ENCODE data around the gene CTCF.

The CTCF gene

DNA sequence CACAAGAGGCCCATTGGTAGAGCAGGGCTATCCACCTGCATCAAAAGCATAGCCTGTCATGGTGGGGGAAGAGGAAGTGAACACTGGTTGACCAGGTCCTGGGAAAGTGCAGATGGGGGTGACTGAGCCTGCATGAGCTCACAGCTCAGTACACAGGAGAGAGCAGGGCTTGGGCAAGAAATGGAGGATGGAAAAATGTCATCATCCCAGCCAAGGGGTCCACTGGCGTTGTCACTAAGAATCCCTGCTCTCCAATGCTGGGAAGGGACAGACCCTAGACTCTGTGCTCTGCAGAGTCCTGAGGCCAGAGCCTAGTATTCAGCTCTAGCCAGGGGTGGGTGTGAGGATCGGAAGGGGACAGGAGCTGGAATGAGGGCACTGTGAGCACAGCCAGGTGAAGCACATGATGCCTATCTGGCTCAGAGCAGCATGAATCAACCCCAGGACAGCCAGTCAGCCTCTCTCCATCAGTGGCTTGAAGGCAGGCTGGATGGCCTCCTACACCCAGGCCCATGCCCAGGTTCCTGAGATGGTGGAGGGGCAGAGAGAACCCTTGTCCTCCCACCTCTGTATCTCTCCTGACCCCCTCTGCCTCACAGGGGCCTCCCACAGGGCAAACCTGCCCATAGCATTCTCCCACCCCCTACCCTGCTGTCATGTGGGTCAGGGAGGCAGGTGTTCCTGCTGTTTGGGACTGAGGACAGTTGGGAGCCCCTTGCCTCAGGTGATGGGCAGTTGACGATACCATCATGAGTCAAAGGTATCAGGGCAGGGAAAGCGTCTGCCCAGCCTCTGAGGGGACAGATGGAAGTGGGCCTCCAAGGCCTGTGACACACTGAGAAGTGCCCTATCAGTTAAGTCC lies 13.8 kb upstream of the CTCF start:
- no peak for TF ChIP-seq CTCF (IDR thresholded peaks at IDR 0.05; ENCODE audit: insufficient read depth, low read length, missing control alignments)
- no peak overlapping the region for H3K4me3 ChIP-seq (ENCODE audit: low read depth, low read length)
- CTCF ChIA-PET, result interaction anchor here (0.6 to 10.8 kb wide), 14 partner anchors 11 to 120 kb away, joined by 3 to 185 read pairs (median 6); partner anchors contain the start of genes ACD, C16orf86, CARMIL2 and CTCF
- POLR2A ChIA-PET, result no interaction called here
- DNase-seq (ENCODE audit: low read depth, low spot score), result no peak

DNA sequence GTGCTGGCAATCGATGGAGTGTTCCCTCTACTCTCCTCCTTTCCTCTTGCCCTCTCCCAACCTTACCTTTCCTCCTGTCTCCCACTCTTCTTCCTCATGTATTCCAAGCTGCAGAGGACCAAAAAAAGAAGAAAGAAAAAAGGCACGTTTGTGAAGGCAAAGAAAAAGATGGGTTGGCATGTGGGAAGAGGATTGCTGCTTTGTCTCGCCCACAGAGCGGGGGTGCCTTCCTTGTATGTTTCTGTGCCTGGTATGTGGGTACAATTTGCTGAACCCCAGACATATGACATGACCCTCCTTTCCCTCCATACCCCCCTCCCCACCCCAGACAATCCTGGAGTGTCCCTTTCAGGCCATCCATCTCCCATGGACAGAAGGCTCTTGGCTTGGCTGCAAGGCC lies 13.1 kb upstream of the CTCF start:
- no peak overlapping the region for H3K4me3 ChIP-seq (ENCODE audit: low read depth, low read length)
- ChIA-PET POLR2A (no interaction called here), CTCF (interaction anchor here (1.6 to 10.8 kb wide), 5 partner anchors 10 to 119 kb away, joined by 3 to 185 read pairs (median 106); partner anchors contain the start of genes C16orf86, CARMIL2, CTCF and ENKD1)
- DNase-seq (ENCODE audit: low read depth, low spot score), result no peak
- no peak for TF ChIP-seq CTCF (IDR thresholded peaks at IDR 0.05; ENCODE audit: insufficient read depth, low read length, missing control alignments)

GRCh38 chr16:67549936-67550335 lies 12.4 kb upstream of the CTCF start:
- H3K4me3 ChIP-seq (ENCODE audit: low read depth, low read length), result no peak overlapping the region
- no peak for TF ChIP-seq CTCF (IDR thresholded peaks at IDR 0.05; ENCODE audit: insufficient read depth, low read length, missing control alignments)
- CTCF ChIA-PET, result interaction anchor here (1.0 to 10.8 kb wide), 7 partner anchors 8 to 119 kb away, joined by 3 to 185 read pairs (median 14); partner anchors contain the start of genes ACD, C16orf86, CARMIL2 and CTCF
- no peak for DNase-seq (ENCODE audit: low read depth, low spot score)
- POLR2A ChIA-PET, result no interaction called here

DNA sequence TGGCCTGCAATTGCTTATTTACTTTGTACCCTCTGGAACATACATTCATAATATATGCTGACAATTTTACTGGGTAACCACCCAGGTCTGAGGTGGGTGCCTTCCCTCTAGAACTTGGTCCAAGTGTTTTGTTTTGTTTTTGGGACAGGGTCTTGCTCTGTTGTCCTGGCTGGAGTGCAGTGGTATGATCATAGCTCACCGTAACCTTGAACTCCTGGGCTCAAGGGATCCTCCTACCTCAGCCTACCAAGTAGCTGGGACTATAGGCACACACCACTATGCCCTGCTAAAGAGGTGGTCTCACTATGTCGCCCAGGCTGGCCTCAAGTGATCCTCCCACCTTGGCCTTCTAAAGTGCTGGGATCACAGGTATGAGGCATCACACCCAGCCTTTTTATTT lies 11.2 kb upstream of the CTCF start:
- CTCF ChIA-PET, result interaction anchor here (1.0 to 10.8 kb wide), 7 partner anchors 8 to 117 kb away, joined by 3 to 185 read pairs (median 14); partner anchors contain the start of genes ACD, C16orf86, CARMIL2 and CTCF
- DNase-seq (ENCODE audit: low read depth, low spot score), result no peak
- no peak for TF ChIP-seq CTCF (IDR thresholded peaks at IDR 0.05; ENCODE audit: insufficient read depth, low read length, missing control alignments)
- H3K4me3 ChIP-seq (ENCODE audit: low read depth, low read length), result no peak overlapping the region
- POLR2A ChIA-PET, result no interaction called here

DNA sequence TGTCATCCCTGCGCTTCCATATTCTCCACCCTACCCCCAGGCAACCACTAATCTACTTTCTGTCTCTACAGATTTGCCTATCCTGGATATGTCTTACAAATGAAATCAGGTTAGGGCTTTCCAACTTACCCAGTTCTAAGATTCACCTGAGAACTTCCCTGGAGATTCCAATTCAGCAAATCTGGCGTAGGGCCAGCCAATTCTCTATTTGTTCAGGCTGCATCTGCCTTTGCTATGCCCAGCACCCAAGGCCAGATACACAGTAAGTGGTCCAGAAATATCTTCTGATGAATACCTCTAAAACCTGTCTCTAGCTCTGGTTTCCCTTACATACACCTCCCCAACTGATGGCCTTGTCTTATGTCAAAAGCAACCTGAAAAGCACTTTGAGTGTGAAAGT lies 10.4 kb upstream of the CTCF start:
- no peak for TF ChIP-seq CTCF (IDR thresholded peaks at IDR 0.05; ENCODE audit: insufficient read depth, low read length, missing control alignments)
- DNase-seq (ENCODE audit: low read depth, low spot score), result no peak
- no peak overlapping the region for H3K4me3 ChIP-seq (ENCODE audit: low read depth, low read length)
- CTCF ChIA-PET, result interaction anchor here (1.1 to 10.8 kb wide), 5 partner anchors 8 to 116 kb away, joined by 3 to 185 read pairs (median 106); partner anchors contain the start of genes C16orf86, CARMIL2, CTCF and ENKD1
- POLR2A ChIA-PET, result no interaction called here

DNA sequence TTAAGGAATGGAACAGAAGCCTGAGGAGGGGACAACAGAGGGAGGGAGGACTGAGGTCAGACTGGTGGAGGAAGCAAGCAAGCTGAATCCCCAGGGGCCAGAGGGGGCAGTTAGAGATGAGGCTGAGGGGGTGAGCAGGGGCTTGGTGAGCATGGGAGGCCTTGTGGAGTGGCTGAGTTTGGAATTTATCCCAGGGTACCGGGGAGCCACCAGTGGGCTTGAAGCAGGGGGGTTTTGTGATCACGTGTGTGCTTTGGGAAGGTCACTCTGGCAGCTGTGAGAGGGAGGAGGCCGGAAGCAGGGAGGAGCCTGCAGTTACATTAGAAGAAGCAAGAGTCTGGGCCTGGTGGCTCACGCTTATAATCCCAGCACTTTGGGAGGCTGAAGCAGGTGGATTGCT lies 9.8 kb upstream of the CTCF start:
- no peak for DNase-seq (ENCODE audit: low read depth, low spot score)
- TF ChIP-seq CTCF (IDR thresholded peaks at IDR 0.05; ENCODE audit: insufficient read depth, low read length, missing control alignments), result no peak
- CTCF ChIA-PET, result interaction anchor here (9.7 to 10.8 kb wide), 3 partner anchors 7 to 116 kb away, joined by 106 to 185 read pairs (median 148); partner anchors contain the start of genes C16orf86, CARMIL2, CTCF and ENKD1
- H3K4me3 ChIP-seq (ENCODE audit: low read depth, low read length), result no peak overlapping the region
- POLR2A ChIA-PET, result interaction anchor here (0.6 kb wide), 1 partner anchor 15 kb away, joined by 4 read pairs; no protein-coding TSS in a partner anchor

Data from AG04449 (cell line).